H1 (cell line): ENCODE results near the gene NRIP3. TPM values are rescaled to one million over a fixed set of nuclear protein-coding genes. Genes with fewer than 3 reads are reported as not detected.

Source experiments
- CTCF ChIA-PET: fragments of 300-600 bp; sonication (Branson Sonifier 250); formaldehyde crosslinking; loops from one replicate; lab custom pipeline; 2021; ENCODE audit not compliant: partially characterized antibody; lab: Charles Lee
- POLR2A ChIA-PET: fragments of 300-600 bp; sonication (Branson Sonifier 250); formaldehyde crosslinking; loops from one replicate; lab custom pipeline; 2021; ENCODE audit warnings: inconsistent platforms; ENCODE audit not compliant: partially characterized antibody; lab: Charles Lee
- DNase-seq, 2 experiments: peaks; one replicate each; pipeline versions ENCODE4 v3.0.0 to v3.0.0-alpha.2; 2010 to 2022; ENCODE audit warnings: low spot score in 2 of 2, low read depth in 1 of 2, mixed read lengths in 1 of 2
- FAIRE-seq: peaks from 2 replicates; lab custom pipeline; 2011; peaks lifted over from hg19 to GRCh38; lab: Jason Lieb, UNC
- H2AFZ ChIP-seq: 2 replicates; pipeline ENCODE4 v1.8.1; 2012; ENCODE audit warnings: low read length, inconsistent platforms
- H2AK5ac ChIP-seq: 2 replicates; pipeline ENCODE4 v1.6.1; 2013; ENCODE audit warnings: low read depth, low read length
- H2BK120ac ChIP-seq: replicated peaks from 2 replicates; pipeline ENCODE3; 2013; ENCODE audit warnings: low read depth, low read length, inconsistent platforms
- H2BK12ac ChIP-seq: 2 replicates; pipeline ENCODE4 v1.6.1; 2013; ENCODE audit warnings: low read depth, low read length
- H2BK15ac ChIP-seq: 2 replicates; pipeline ENCODE4 v1.6.1; 2013; ENCODE audit warnings: low read length
- H2BK20ac ChIP-seq: 2 replicates; pipeline ENCODE4 v1.6.1; 2013; ENCODE audit warnings: low read length
- H2BK5ac ChIP-seq: 2 replicates; pipeline ENCODE4 v1.6.1; 2013; ENCODE audit warnings: low read depth, low read length
- H3K14ac ChIP-seq: 2 replicates; pipeline ENCODE4 v1.6.1; 2013; ENCODE audit warnings: inconsistent platforms; ENCODE audit not compliant: insufficient read length
- H3K18ac ChIP-seq: 2 replicates; pipeline ENCODE4 v1.6.1; 2013; ENCODE audit warnings: low read length; ENCODE audit errors: extremely low read depth
- H3K23ac ChIP-seq: 2 replicates; pipeline ENCODE4 v1.6.1; 2013; ENCODE audit warnings: inconsistent platforms; ENCODE audit not compliant: insufficient read length
- H3K23me2 ChIP-seq: 2 replicates; pipeline ENCODE4 v1.6.1; 2013; ENCODE audit warnings: low read depth, low read length
- H3K27ac ChIP-seq: 2 replicates; pipeline ENCODE4 v1.6.1; 2011; ENCODE audit warnings: low read depth, low read length, inconsistent platforms
- H3K27me3 ChIP-seq, 4 experiments: replicated peaks in 1 of 4; 1 replicate in 1 of 4; 2 replicates in 3 of 4; pipeline versions ENCODE4 v1.6.1 to v1.8.1; 2011 to 2013; ENCODE audit warnings: low read length in 3 of 4, mild to moderate bottlenecking in 3 of 4, inconsistent platforms in 2 of 4, mixed read lengths in 2 of 4, moderate library complexity in 1 of 4; ENCODE audit not compliant: control insufficient read depth in 3 of 4, insufficient read depth in 3 of 4; ENCODE audit errors: extremely low read depth in 1 of 4
- H3K36me3 ChIP-seq, 4 experiments: 2 replicates each; pipeline versions ENCODE4 v1.6.1 to v1.8.1; 2011 to 2013; ENCODE audit warnings: mild to moderate bottlenecking in 4 of 4, low read length in 3 of 4, moderate library complexity in 2 of 4, control low read depth in 1 of 4, inconsistent platforms in 1 of 4; ENCODE audit not compliant: insufficient read depth in 4 of 4, control insufficient read depth in 2 of 4
- H3K4ac ChIP-seq: replicated peaks from 2 replicates; pipeline ENCODE3; 2013; ENCODE audit warnings: low read length, low read depth, mixed read lengths, inconsistent platforms; ENCODE audit not compliant: insufficient read length
- H3K4me1 ChIP-seq, 4 experiments: replicated peaks in 1 of 4; 1 replicate in 1 of 4; 2 replicates in 3 of 4; pipeline versions ENCODE4 v1.6.1 to v1.8.1; 2011 to 2013; ENCODE audit warnings: low read length in 3 of 4, inconsistent platforms in 2 of 4, mixed read lengths in 1 of 4; ENCODE audit not compliant: insufficient read depth in 4 of 4, control insufficient read depth in 3 of 4
- H3K4me2 ChIP-seq, 2 experiments: 2 replicates each; pipeline versions ENCODE4 v1.6.1 to v1.8.1; 2011 to 2013; ENCODE audit warnings: low read depth in 2 of 2, low read length in 2 of 2, control low read depth in 1 of 2, inconsistent platforms in 1 of 2, mild to moderate bottlenecking in 1 of 2; ENCODE audit not compliant: insufficient read depth in 1 of 2
- H3K4me3 ChIP-seq, 4 experiments: fragments of 200-600, 300-600 bp in 1 of 4; sonication (generic), shearing (Covaris generic), sonication (Bioruptor Twin) in 1 of 4; 2 replicates each; pipeline versions ENCODE4 v1.5.1 to v1.8.1; 2011 to 2016; ENCODE audit warnings: low read length in 4 of 4, low read depth in 3 of 4, control low read depth in 2 of 4, inconsistent platforms in 2 of 4, mild to moderate bottlenecking in 2 of 4, mixed read lengths in 1 of 4, moderate library complexity in 1 of 4; ENCODE audit not compliant: insufficient read depth in 2 of 4; ENCODE audit errors: extremely low read depth in 1 of 4
- H3K56ac ChIP-seq: replicated peaks from 2 replicates; pipeline ENCODE3; 2013; ENCODE audit warnings: low read depth, mild to moderate bottlenecking, mixed read lengths, low read length, inconsistent platforms; ENCODE audit not compliant: insufficient read length
- H3K79me1 ChIP-seq: 2 replicates; pipeline ENCODE4 v1.6.1; 2013; ENCODE audit warnings: low read depth, low read length, control low read depth
- H3K79me2 ChIP-seq, 2 experiments: 2 replicates each; pipeline versions ENCODE4 v1.6.1 to v1.8.1; 2012 to 2013; ENCODE audit warnings: low read length in 2 of 2, mild to moderate bottlenecking in 2 of 2, inconsistent platforms in 1 of 2; ENCODE audit not compliant: insufficient read depth in 2 of 2, control insufficient read depth in 1 of 2
- H3K9ac ChIP-seq, 4 experiments: replicated peaks in 1 of 4; 1 replicate in 1 of 4; 2 replicates in 3 of 4; pipeline versions ENCODE4 v1.6.1 to v1.8.1; 2011 to 2013; ENCODE audit warnings: low read depth in 3 of 4, low read length in 3 of 4, control low read depth in 2 of 4, mild to moderate bottlenecking in 2 of 4, moderate library complexity in 2 of 4, inconsistent platforms in 1 of 4; ENCODE audit errors: extremely low read depth in 1 of 4
- H3K9me3 ChIP-seq, 2 experiments: 2 replicates each; pipeline versions ENCODE4 v1.6.1 to v1.8.1; 2012 to 2013; ENCODE audit warnings: mild to moderate bottlenecking in 2 of 2, moderate library complexity in 2 of 2, control low read depth in 1 of 2, inconsistent platforms in 1 of 2, low read depth in 1 of 2, low read length in 1 of 2, mixed read lengths in 1 of 2; ENCODE audit not compliant: insufficient read depth in 2 of 2
- H4K20me1 ChIP-seq, 2 experiments: replicated peaks in 1 of 2; 2 replicates each; pipeline versions ENCODE3 to v1.8.1; 2011 to 2013; ENCODE audit warnings: inconsistent platforms in 2 of 2, low read length in 2 of 2, mild to moderate bottlenecking in 1 of 2; ENCODE audit not compliant: insufficient read depth in 2 of 2, control insufficient read depth in 1 of 2
- H4K5ac ChIP-seq: 2 replicates; pipeline ENCODE4 v1.6.1; 2013; ENCODE audit warnings: low read length, low read depth, mixed read lengths, inconsistent platforms; ENCODE audit not compliant: insufficient read length
- H4K8ac ChIP-seq: 2 replicates; pipeline ENCODE4 v1.8.0; 2013; ENCODE audit warnings: mild to moderate bottlenecking, moderate library complexity, low read length, inconsistent platforms; ENCODE audit not compliant: insufficient read depth; ENCODE audit errors: extremely low read depth
- H4K91ac ChIP-seq: replicated peaks from 2 replicates; pipeline ENCODE3; 2013; ENCODE audit warnings: low read length, mixed read lengths, inconsistent platforms; ENCODE audit not compliant: insufficient read length
- KDM5A ChIP-seq: fragments of 200-600 bp; IDR thresholded peaks from 2 replicates; pipeline ENCODE4 v1.7.1; 2012; ENCODE audit warnings: mild to moderate bottlenecking, low read length, inconsistent platforms, mixed read lengths
- WGBS, 2 experiments: shearing (Covaris generic) in 1 of 2; methylation state at CpG; one replicate each; pipeline versions ENCODE4 v1.1.6 to v1.1.7; 2013 to 2015; ENCODE audit warnings: low lambda C conversion rate in 2 of 2, mixed read lengths in 2 of 2, inconsistent platforms in 1 of 2, low coverage in 1 of 2, missing lambda C conversion rate in 1 of 2; ENCODE audit not compliant: insufficient replicate concordance in 2 of 2, insufficient coverage in 1 of 2, insufficient read length in 1 of 2; ENCODE audit errors: extremely low coverage in 1 of 2, missing lambda C conversion rate in 1 of 2; 5-methylcytosine and 5-hydroxymethylcytosine counted together
- polyA plus RNA-seq, 7 experiments: library from polyadenylated mRNA; depleted of rRNA in 3 of 7; stranded (reverse) in 5 of 7; unstranded in 2 of 7; fragments of >200 nt in 5 of 7; fragments of 200-250 nt in 2 of 7; gene quantifications; 1 replicate in 5 of 7; 2 replicates in 1 of 7; 4 replicates in 1 of 7; pipeline versions ENCODE4 v1.2.1 to v1.2.3, GENCODE V29; 2011 to 2013; ENCODE audit warnings: missing spikeins in 2 of 7, mixed read lengths in 2 of 7
- total RNA-seq: library from RNA; stranded (reverse); fragmentation: NEBNext Ultra II Directional; extraction: Animal tissue kit (Norgen Biotek cat#: 25700); gene quantifications from 2 replicates; pipeline ENCODE4 v1.2.1, GENCODE V29; 2021
- TF ChIP-seq, protein P1 (sequence below): IDR thresholded peaks from 2 replicates; pipeline ENCODE4 v1.6.1; 2012; ENCODE audit warnings: inconsistent platforms

Gene NRIP3
- total and polyA plus RNA-seq, 2 of the 8 experiments (the other 6 are each of a cell fraction or from before 2014, with no cell fraction given) = 3.9 to 7.1 TPM

- ChIA-PET CTCF (interaction anchor here (0.8 to 1.9 kb wide), 5 partner anchors 11 to 213 kb away, joined by 4 to 10 read pairs (median 6); no protein-coding TSS in a partner anchor), POLR2A (no interaction called here)
- Histone ChIP-seq H4K5ac (no peak overlapping the region), H3K4me3 (no peak overlapping the region), H3K4me1 (peaks cover 0 to 3% (median 1%) of the 10 kb centered on the region in 4 experiments; a peak in 2 of 7 replicates), H4K20me1 (no peaks in the 10 kb centered on the region), H2AK5ac (no peak overlapping the region), H3K9me3 (no peaks in the 10 kb centered on the region), H4K8ac (no peak overlapping the region), H2BK120ac (no peak overlapping the region), H3K4me2 (no peak overlapping the region), H3K18ac (no peak overlapping the region), H3K79me1 (no peaks in the 10 kb centered on the region), H2BK5ac (no peak overlapping the region), H4K91ac (no peak overlapping the region), H2BK20ac (no peak overlapping the region), H3K27me3 (no peaks in the 10 kb centered on the region), H3K4ac (no peak overlapping the region), H2AFZ (no peak overlapping the region), H2BK15ac (no peak overlapping the region), H3K14ac (no peak overlapping the region), H3K36me3 (no peaks in the 10 kb centered on the region), H3K23me2 (no peaks in the 10 kb centered on the region), H3K56ac (no peak overlapping the region), H2BK12ac (no peak overlapping the region), H3K9ac (no peak overlapping the region), H3K23ac (no peak overlapping the region), H3K27ac (no peak overlapping the region), H3K79me2 (no peaks in the 10 kb centered on the region)
- DNase-seq = no peak
- TF ChIP-seq, protein P1, sequence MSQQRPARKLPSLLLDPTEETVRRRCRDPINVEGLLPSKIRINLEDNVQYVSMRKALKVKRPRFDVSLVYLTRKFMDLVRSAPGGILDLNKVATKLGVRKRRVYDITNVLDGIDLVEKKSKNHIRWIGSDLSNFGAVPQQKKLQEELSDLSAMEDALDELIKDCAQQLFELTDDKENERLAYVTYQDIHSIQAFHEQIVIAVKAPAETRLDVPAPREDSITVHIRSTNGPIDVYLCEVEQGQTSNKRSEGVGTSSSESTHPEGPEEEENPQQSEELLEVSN = peak; percentile 62; the same call in 1 of the 2 replicates
- TF ChIP-seq KDM5A = no peak
- WGBS, 2 experiments = 87% methylated on average over 13 of the region's 14 CpGs; no CpG with 5 or more reads in 1 of the 2 experiments
- no peak for FAIRE-seq
Measured at GRCh38 chr11:8937659-8938058, 66.1 kb downstream of the NRIP3 start.
